Stimulated activated CD4-positive, alpha-beta T cell treated with anti-CD3 and anti-CD28 coated beads, TNF-alpha, amount 100 ng/mL, for 1 hour (primary cell): ENCODE measurements around the gene BLACAT1.
"Not testable (repeated sequence)": the region's sequence is repeated elsewhere in the genome, so short reads cannot be mapped to it uniquely, and the experiment has no call there.

Experiments used
- DNase-seq, 3 donors: peaks; one replicate each; pipeline ENCODE4 v3.0.0-alpha.2; 2020; ENCODE audit warnings: low read depth in 3 of 3, low spot score in 1 of 3

The BLACAT1 gene

DNA sequence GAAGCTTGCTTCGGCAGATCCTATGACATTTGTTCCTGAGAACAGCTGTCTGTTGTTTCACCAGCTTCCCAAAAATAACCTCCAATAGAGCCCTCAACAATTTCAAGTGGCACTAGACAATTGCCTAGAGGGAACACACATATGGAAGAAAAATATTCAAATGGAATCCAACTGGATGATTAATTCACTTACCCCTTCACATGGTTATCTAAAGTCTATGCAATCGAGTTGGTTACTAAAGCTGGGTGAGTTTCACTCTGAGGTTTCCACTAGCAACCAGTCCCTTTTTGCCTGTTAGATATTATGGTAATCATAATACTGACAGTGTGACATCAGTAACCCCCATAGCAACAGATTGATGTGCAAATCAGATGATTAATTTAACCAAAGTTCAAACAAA lies 34.0 kb downstream of the BLACAT1 start, which contains the start of gene LEMD1:
Gene LEMD1 (minus strand): TSS at position 259 of the 400 bp plus-strand sequence. CDS start 1,520 bp downstream, outside the sequence.
- no peak for DNase-seq

GRCh38 chr1:205420938-205421337 lies 34.9 kb downstream of the BLACAT1 start:
- no peak for DNase-seq

GRCh38 chr1:205417870-205418635 lies 37.8 kb downstream of the BLACAT1 start:
- DNase-seq, result no peak

DNA sequence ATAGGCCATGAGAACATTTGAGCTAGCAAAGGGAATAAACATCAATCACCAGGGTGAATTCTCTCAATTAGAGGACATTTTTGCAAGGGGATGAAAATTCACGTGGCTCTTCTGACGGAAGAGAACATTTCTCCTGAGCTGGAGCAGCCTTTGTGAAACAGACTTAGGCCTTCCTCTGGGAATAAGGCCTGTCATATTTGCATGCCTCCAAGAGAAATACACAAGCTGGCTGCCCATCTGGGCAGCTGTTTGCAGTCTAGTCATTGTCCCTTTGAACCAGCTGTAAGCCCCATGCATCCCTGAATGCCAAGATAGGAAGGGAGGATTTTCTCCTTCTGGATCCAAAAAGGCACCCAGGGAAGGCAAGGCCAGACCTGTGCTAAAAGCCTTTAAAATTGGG lies 39.5 kb downstream of the BLACAT1 start:
- no peak for DNase-seq

DNA sequence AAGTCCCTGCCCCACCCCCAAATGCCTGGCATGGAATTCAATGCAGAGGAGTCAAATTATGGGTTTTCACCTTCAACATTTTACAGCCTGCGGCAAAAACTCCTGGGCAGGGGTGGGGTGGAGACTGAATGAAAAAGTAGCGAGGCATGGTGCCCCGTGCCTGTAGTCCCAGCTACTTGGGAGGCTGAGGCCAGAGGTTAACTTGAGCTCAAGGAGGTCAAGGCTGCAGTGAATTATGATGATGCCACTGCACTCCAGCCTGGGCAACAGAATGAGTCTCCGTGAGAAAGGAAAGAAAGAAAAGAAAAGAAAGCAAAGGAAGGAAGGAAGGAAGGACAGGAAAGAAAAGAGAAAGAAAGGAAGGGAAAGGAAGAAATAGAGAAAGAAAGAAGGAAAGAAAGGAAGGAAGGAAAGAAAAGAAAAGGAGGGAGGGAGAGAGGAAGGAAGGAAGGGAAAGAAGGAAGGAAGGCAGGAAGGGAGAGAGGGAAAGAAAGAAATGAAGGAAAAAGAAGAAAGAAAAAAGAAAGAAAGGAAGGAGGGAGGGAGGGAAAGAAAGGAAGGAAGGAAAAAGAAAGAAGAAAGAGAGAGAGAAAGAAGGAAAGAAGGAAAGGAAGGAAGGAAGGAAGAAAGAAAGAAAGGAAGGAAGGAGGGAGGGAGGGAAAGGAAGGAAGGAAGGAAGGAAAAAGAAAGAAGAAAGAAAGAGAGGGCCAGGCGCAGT lies 45.1 kb downstream of the BLACAT1 start:
- no peak for DNase-seq

DNA sequence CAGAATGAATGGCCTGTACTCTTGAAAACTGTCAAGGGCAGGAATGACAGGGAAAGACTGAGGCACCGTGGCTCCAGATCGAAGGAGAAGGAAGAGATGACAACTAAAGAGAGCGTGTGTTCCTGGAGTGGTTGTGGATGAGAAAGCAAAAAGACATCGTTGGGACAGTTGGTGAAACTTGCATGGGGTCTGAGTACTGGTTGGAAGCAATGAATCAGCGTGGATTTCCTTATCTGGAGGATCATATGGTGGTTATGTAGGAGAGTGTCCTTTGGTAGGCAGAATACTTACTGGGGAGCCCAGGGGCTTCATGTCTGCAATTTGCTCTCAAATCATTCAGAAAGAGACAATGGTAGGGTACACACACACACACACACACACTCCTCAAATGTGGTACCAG lies 47.9 kb downstream of the BLACAT1 start:
- no peak for DNase-seq

GRCh38 chr1:205406252-205406651 lies 49.6 kb downstream of the BLACAT1 start:
- not testable (repeated sequence) for DNase-seq
